GM23338 (cell line): ENCODE data around the gene DMAC2L. TPM values are rescaled to one million over a fixed set of nuclear protein-coding genes. Genes with fewer than 3 reads are reported as not detected.

Experiments
- ATAC-seq: fragments of 200-7000 bp; cut with Tn5 transposase; 3 replicates; pipeline ENCODE4 v1.9.1; 2020
- DNase-seq: peaks from one replicate; pipeline ENCODE4 v3.0.0-alpha.2; 2015; ENCODE audit warnings: low spot score
- H2AFZ ChIP-seq: fragments of 200-600 bp; sonication (generic); 2 replicates; pipeline ENCODE4 v1.8.0; 2016; ENCODE audit warnings: antibody characterized with exemption, mild to moderate bottlenecking, moderate library complexity
- H3F3A ChIP-seq: fragments of 200-600 bp; sonication (generic); replicated peaks from 2 replicates; pipeline ENCODE4 v1.8.0; 2017; ENCODE audit warnings: antibody characterized with exemption, mixed run types, low read depth
- H3K27ac ChIP-seq: fragments of 200-600 bp; sonication (generic); 2 replicates; pipeline ENCODE4 v1.6.1; 2016; ENCODE audit warnings: low read depth
- H3K27me3 ChIP-seq: fragments of 200-600 bp; sonication (generic); 2 replicates; pipeline ENCODE4 v1.8.0; 2016; ENCODE audit warnings: mild to moderate bottlenecking, mixed run types, moderate library complexity; ENCODE audit not compliant: insufficient read depth
- H3K36me3 ChIP-seq: fragments of 200-600 bp; sonication (generic); 2 replicates; pipeline ENCODE4 v1.8.0; 2016; ENCODE audit warnings: mild to moderate bottlenecking; ENCODE audit not compliant: insufficient read depth
- H3K4me1 ChIP-seq: fragments of 200-600 bp; sonication (generic); 2 replicates; pipeline ENCODE4 v1.8.0; 2016; ENCODE audit warnings: mild to moderate bottlenecking, moderate library complexity; ENCODE audit not compliant: insufficient read depth
- H3K4me2 ChIP-seq: fragments of 200-600 bp; sonication (generic); 2 replicates; pipeline ENCODE4 v1.7.1; 2017; ENCODE audit warnings: mixed run types
- H3K4me3 ChIP-seq: fragments of 200-600 bp; sonication (generic); 2 replicates; pipeline ENCODE4 v1.6.1; 2016; ENCODE audit warnings: mixed run types
- H3K79me2 ChIP-seq: fragments of 200-600 bp; sonication (generic); replicated peaks from 2 replicates; pipeline ENCODE4 v1.8.0; 2017; ENCODE audit warnings: mild to moderate bottlenecking; ENCODE audit not compliant: insufficient read depth
- H3K9me2 ChIP-seq: fragments of 200-600 bp; sonication (generic); 2 replicates; pipeline ENCODE4 v1.8.0; 2017; ENCODE audit not compliant: insufficient read depth
- H4K20me1 ChIP-seq: fragments of 200-600 bp; sonication (generic); replicated peaks from 2 replicates; pipeline ENCODE4 v1.8.0; 2017; ENCODE audit warnings: mild to moderate bottlenecking; ENCODE audit not compliant: insufficient read depth
- H3K27ac Mint-ChIP-seq: 2 replicates; pipeline ENCODE4 v1.8.0; 2020; ENCODE audit warnings: inconsistent platforms, mild to moderate bottlenecking, moderate library complexity, mixed read lengths
- H3K27me3 Mint-ChIP-seq: 3 replicates; pipeline ENCODE4 v1.8.0; 2022; ENCODE audit warnings: low read depth, mild to moderate bottlenecking, moderate library complexity, mixed read lengths, inconsistent platforms; ENCODE audit not compliant: insufficient read depth, poor library complexity
- H3K36me3 Mint-ChIP-seq: 3 replicates; pipeline ENCODE4 v1.8.0; 2021; ENCODE audit warnings: low read depth, mild to moderate bottlenecking, inconsistent platforms, moderate library complexity, mixed read lengths
- H3K4me1 Mint-ChIP-seq: 3 replicates; pipeline ENCODE4 v1.8.0; 2020; ENCODE audit warnings: mild to moderate bottlenecking, inconsistent platforms, mixed read lengths
- H3K4me3 Mint-ChIP-seq: 3 replicates; pipeline ENCODE4 v1.8.0; 2021; ENCODE audit warnings: moderate library complexity, mild to moderate bottlenecking, inconsistent platforms, mixed read lengths
- H3K9me3 Mint-ChIP-seq: 3 replicates; pipeline ENCODE4 v1.8.0; 2020; ENCODE audit warnings: moderate library complexity, mild to moderate bottlenecking, inconsistent platforms, mixed read lengths
- CREB1 ChIP-seq: fragments of 250-450 bp; sonication (Bioruptor Pico); IDR thresholded peaks from 2 replicates; pipeline ENCODE4 v1.5.0; 2020; ENCODE audit warnings: low read depth, mild to moderate bottlenecking, moderate library complexity
- EZH2 ChIP-seq: fragments of 200-600 bp; sonication (generic); IDR thresholded peaks from one replicate; pipeline ENCODE4 v1.8.0; 2017; ENCODE audit warnings: antibody characterized with exemption, mild to moderate bottlenecking, low read depth; ENCODE audit not compliant: unreplicated experiment
- EZH2phosphoT487 ChIP-seq: fragments of 200-600 bp; sonication (generic); IDR thresholded peaks from one replicate; pipeline ENCODE4 v1.8.1; 2018; ENCODE audit warnings: antibody characterized with exemption; ENCODE audit not compliant: unreplicated experiment
- JUNB ChIP-seq: IDR thresholded peaks from one replicate; pipeline ENCODE4 v1.6.1; 2016; ENCODE audit warnings: antibody characterized with exemption; ENCODE audit not compliant: unreplicated experiment
- POLR2AphosphoS5 ChIP-seq: IDR thresholded peaks from 2 replicates; pipeline ENCODE4 v1.6.1; 2016; ENCODE audit warnings: antibody characterized with exemption, low read depth
- ZNF114 ChIP-seq: fragments of 250-450 bp; sonication (Bioruptor Pico); IDR thresholded peaks from 2 replicates; pipeline ENCODE4 v1.5.0; 2020; ENCODE audit warnings: mild to moderate bottlenecking, moderate library complexity
- ZNF331 ChIP-seq: fragments of 250-450 bp; sonication (Bioruptor Pico); IDR thresholded peaks from 2 replicates; pipeline ENCODE4 v1.5.0; 2020; ENCODE audit warnings: low read depth, mild to moderate bottlenecking, moderate library complexity
- polyA plus RNA-seq: library from polyadenylated mRNA; unstranded; fragments of >200 nt; fragmentation: Nextera tagmentation; extraction: Ambion mirVana; gene quantifications from 2 replicates; pipeline ENCODE4 v1.2.1, GENCODE V29; 2016
- total RNA-seq: library from RNA; depleted of rRNA; stranded (reverse); fragments of >200 nt; shearing (Covaris generic); gene quantifications from 2 replicates; pipeline ENCODE4 v1.2.3, GENCODE V29; 2014
- TF ChIP-seq, protein P1 (sequence below): fragments of 250-450 bp; sonication (Bioruptor Pico); IDR thresholded peaks from 2 replicates; pipeline ENCODE4 v1.5.0; 2020; ENCODE audit warnings: mild to moderate bottlenecking, moderate library complexity
- TF ChIP-seq, protein P2 (sequence below): IDR thresholded peaks from 2 replicates; pipeline ENCODE4 v1.6.1; 2016; ENCODE audit warnings: antibody characterized with exemption

Gene DMAC2L
- total and polyA plus RNA-seq, 2 experiments from 2014 or later, result 22.5 to 33.8 TPM

DNA sequence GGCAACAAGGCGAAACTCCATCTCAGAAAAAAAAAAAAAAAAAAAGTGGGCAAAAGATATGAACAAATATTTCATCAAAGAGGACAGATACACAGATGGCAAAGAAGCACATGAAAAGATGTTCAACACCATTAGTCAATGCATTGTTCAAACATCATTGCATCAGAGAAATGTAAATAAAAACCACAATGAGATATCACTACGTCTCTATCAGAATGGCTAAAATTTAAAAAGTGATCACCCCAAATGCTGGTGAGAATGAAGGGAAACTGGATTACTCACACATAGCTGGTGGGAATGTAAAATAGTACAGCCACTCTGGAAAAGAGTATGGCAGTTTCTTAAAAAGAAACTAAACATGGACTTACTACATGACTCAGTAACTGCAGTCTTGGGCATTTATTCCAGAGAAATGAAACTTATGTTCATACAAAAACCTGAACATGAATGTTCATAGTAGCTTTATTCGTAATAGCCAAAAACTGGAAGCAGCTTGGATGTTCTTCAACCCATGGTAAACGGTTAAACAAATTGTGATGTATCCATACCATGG lies 3.7 kb upstream of the DMAC2L start:
- H3K27ac ChIP-seq, result no peak overlapping the region
- H3K27me3 ChIP-seq, result no peaks in the 10 kb centered on the region
- Mint-ChIP-seq H3K36me3 (peaks cover 24% of the 10 kb centered on the region), H3K27ac (no peak overlapping the region; the same call in 1 of the 2 replicates), H3K4me3 (no peak overlapping the region), H3K9me3 (peaks cover under 1% of the 10 kb centered on the region), H3K27me3 (peaks cover 10% of the 10 kb centered on the region), H3K4me1 (peaks cover 12% of the 10 kb centered on the region)
- TF ChIP-seq, protein P1, sequence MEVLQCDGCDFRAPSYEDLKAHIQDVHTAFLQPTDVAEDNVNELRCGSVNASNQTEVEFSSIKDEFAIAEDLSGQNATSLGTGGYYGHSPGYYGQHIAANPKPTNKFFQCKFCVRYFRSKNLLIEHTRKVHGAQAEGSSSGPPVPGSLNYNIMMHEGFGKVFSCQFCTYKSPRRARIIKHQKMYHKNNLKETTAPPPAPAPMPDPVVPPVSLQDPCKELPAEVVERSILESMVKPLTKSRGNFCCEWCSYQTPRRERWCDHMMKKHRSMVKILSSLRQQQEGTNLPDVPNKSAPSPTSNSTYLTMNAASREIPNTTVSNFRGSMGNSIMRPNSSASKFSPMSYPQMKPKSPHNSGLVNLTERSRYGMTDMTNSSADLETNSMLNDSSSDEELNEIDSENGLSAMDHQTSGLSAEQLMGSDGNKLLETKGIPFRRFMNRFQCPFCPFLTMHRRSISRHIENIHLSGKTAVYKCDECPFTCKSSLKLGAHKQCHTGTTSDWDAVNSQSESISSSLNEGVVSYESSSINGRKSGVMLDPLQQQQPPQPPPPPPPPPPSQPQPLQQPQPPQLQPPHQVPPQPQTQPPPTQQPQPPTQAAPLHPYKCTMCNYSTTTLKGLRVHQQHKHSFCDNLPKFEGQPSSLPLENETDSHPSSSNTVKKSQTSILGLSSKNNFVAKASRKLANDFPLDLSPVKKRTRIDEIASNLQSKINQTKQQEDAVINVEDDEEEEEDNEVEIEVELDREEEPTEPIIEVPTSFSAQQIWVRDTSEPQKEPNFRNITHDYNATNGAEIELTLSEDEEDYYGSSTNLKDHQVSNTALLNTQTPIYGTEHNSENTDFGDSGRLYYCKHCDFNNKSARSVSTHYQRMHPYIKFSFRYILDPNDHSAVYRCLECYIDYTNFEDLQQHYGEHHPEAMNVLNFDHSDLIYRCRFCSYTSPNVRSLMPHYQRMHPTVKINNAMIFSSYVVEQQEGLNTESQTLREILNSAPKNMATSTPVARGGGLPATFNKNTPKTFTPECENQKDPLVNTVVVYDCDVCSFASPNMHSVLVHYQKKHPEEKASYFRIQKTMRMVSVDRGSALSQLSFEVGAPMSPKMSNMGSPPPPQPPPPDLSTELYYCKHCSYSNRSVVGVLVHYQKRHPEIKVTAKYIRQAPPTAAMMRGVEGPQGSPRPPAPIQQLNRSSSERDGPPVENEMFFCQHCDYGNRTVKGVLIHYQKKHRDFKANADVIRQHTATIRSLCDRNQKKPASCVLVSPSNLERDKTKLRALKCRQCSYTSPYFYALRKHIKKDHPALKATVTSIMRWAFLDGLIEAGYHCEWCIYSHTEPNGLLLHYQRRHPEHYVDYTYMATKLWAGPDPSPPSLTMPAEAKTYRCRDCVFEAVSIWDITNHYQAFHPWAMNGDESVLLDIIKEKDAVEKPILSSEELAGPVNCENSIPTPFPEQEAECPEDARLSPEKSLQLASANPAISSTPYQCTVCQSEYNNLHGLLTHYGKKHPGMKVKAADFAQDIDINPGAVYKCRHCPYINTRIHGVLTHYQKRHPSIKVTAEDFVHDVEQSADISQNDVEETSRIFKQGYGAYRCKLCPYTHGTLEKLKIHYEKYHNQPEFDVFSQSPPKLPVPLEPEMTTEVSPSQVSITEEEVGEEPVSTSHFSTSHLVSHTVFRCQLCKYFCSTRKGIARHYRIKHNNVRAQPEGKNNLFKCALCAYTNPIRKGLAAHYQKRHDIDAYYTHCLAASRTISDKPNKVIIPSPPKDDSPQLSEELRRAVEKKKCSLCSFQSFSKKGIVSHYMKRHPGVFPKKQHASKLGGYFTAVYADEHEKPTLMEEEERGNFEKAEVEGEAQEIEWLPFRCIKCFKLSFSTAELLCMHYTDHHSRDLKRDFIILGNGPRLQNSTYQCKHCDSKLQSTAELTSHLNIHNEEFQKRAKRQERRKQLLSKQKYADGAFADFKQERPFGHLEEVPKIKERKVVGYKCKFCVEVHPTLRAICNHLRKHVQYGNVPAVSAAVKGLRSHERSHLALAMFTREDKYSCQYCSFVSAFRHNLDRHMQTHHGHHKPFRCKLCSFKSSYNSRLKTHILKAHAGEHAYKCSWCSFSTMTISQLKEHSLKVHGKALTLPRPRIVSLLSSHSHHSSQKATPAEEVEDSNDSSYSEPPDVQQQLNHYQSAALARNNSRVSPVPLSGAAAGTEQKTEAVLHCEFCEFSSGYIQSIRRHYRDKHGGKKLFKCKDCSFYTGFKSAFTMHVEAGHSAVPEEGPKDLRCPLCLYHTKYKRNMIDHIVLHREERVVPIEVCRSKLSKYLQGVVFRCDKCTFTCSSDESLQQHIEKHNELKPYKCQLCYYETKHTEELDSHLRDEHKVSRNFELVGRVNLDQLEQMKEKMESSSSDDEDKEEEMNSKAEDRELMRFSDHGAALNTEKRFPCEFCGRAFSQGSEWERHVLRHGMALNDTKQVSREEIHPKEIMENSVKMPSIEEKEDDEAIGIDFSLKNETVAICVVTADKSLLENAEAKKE (CRISPR knock-in tag), result no peak
- TF ChIP-seq POLR2AphosphoS5 (no peak), ZNF331 (CRISPR knock-in tag) (no peak), JUNB (no peak)
- 0 out of 2 replicates have a peak, but pooled peaks cover 10% of the 10 kb centered on the region for H3F3A ChIP-seq
- peaks cover 9% of the 10 kb centered on the region for H3K4me1 ChIP-seq
- peaks cover 83% of the 10 kb centered on the region for H3K79me2 ChIP-seq
- H4K20me1 ChIP-seq, result no peaks in the 10 kb centered on the region; the same call in 1 of the 2 replicates
- DNase-seq (no peak), ATAC-seq (no peak)
- H3K4me2 ChIP-seq, result no peak overlapping the region
- no peak overlapping the region for H2AFZ ChIP-seq
- no peaks in the 10 kb centered on the region for H3K9me2 ChIP-seq
- no peak overlapping the region for H3K4me3 ChIP-seq
- H3K36me3 ChIP-seq, result peaks cover under 1% of the 10 kb centered on the region; the same call in 1 of the 2 replicates

GRCh38 chr14:50310445-50310844 lies 1.7 kb upstream of the DMAC2L start:
- H3K9me2 ChIP-seq, result no peaks in the 10 kb centered on the region
- H3K9me3 Mint-ChIP-seq, result peaks cover 12% of the 10 kb centered on the region
- H3K79me2 ChIP-seq, result peaks cover 76% of the 10 kb centered on the region
- H3K36me3 Mint-ChIP-seq, result peaks cover 43% of the 10 kb centered on the region
- no peak overlapping the region for H3K27ac Mint-ChIP-seq
- DNase-seq, result no peak
- peak overlapping the region; percentile 74 for H3K4me3 ChIP-seq
- ATAC-seq, result no peak
- H4K20me1 ChIP-seq, result no peaks in the 10 kb centered on the region; the same call in 1 of the 2 replicates
- H3F3A ChIP-seq, result 0 out of 2 replicates have a peak, but pooled peaks cover 10% of the 10 kb centered on the region
- H3K4me3 Mint-ChIP-seq, result peak overlapping the region; percentile 90
- H3K27ac ChIP-seq, result no peak overlapping the region
- peaks cover 10% of the 10 kb centered on the region for H3K4me1 ChIP-seq
- H3K27me3 Mint-ChIP-seq, result peaks cover 10% of the 10 kb centered on the region
- peaks cover 13% of the 10 kb centered on the region for H3K36me3 ChIP-seq
- H2AFZ ChIP-seq, result no peak overlapping the region
- peak overlapping the region; percentile 93 for H3K4me2 ChIP-seq
- no peaks in the 10 kb centered on the region for H3K27me3 ChIP-seq
- peaks cover 12% of the 10 kb centered on the region for H3K4me1 Mint-ChIP-seq
- TF ChIP-seq CREB1 (CRISPR knock-in tag) (no peak), EZH2phosphoT487 (no peak), ZNF114 (CRISPR knock-in tag) (no peak), JUNB (no peak), POLR2AphosphoS5 (no peak), EZH2 (no peak)
- TF ChIP-seq, protein P2, sequence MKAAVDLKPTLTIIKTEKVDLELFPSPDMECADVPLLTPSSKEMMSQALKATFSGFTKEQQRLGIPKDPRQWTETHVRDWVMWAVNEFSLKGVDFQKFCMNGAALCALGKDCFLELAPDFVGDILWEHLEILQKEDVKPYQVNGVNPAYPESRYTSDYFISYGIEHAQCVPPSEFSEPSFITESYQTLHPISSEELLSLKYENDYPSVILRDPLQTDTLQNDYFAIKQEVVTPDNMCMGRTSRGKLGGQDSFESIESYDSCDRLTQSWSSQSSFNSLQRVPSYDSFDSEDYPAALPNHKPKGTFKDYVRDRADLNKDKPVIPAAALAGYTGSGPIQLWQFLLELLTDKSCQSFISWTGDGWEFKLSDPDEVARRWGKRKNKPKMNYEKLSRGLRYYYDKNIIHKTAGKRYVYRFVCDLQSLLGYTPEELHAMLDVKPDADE, result no peak
